Activated gamma-delta T cell treated with anti-CD3 and anti-CD28 coated beads, Interleukin-2, amount 50 U/mL, for 16 hours (primary cell): Measurements from ENCODE around the gene ROCK2.

ENCODE experiments used
- DNase-seq: peaks from one replicate; pipeline ENCODE4 v3.0.0-alpha.2; 2020; ENCODE audit warnings: low read depth

ROCK2 gene

GRCh38 chr2:11152591-11152990 lies 191.8 kb downstream of the ROCK2 start:
- no peak for DNase-seq

- DNase-seq: no peak
Observed at GRCh38 chr2:11147263-11147662, 197.2 kb downstream of the ROCK2 start.

- no peak for DNase-seq
Observed at GRCh38 chr2:11146076-11146475, 198.4 kb downstream of the ROCK2 start.

GRCh38 chr2:11145350-11145749 lies 199.1 kb downstream of the ROCK2 start:
- DNase-seq: no peak

GRCh38 chr2:11144738-11145079 lies 199.7 kb downstream of the ROCK2 start:
- no peak for DNase-seq

- DNase-seq: no peak
Observed at GRCh38 chr2:11144077-11144737, 200.2 kb downstream of the ROCK2 start.

- DNase-seq: no peak
Observed at GRCh38 chr2:11142987-11143386, 201.4 kb downstream of the ROCK2 start.

- no peak for DNase-seq
Observed at GRCh38 chr2:11142330-11142729, 202.1 kb downstream of the ROCK2 start.

GRCh38 chr2:11141319-11141718 lies 203.1 kb downstream of the ROCK2 start:
- DNase-seq: no peak

- DNase-seq: no peak
Observed at GRCh38 chr2:11140492-11140891, 203.9 kb downstream of the ROCK2 start.

GRCh38 chr2:11134349-11134748 lies 210.1 kb downstream of the ROCK2 start:
- DNase-seq: no peak

- no peak for DNase-seq
Observed at GRCh38 chr2:11133936-11134320, 210.5 kb downstream of the ROCK2 start.

GRCh38 chr2:11133238-11133935 lies 211.0 kb downstream of the ROCK2 start:
- DNase-seq: no peak

- DNase-seq: no peak
Observed at GRCh38 chr2:11132036-11132671, 212.3 kb downstream of the ROCK2 start.

GRCh38 chr2:11131166-11131920 lies 213.1 kb downstream of the ROCK2 start:
- no peak for DNase-seq
